Measurements from ENCODE around the gene ITGB2. TPM values are rescaled to one million over a fixed set of nuclear protein-coding genes. Genes with fewer than 3 reads are reported as not detected.

ITGB2 gene
- polyA plus RNA-seq, 1 of the 3 experiments (the other 2 are of a cell fraction): 0.77 TPM

- Histone ChIP-seq H3K79me2 (ENCODE audit: insufficient read depth) (peaks cover 50% of the 10 kb centered on the region), H3K4me2 (no peak overlapping the region), H3K9ac (no peak overlapping the region), H3K4me3 (ENCODE audit: low read depth in 2 of 2, low read length in 1 of 2) (no peak overlapping the region), H3K36me3 (replicated peaks in 1 of 2; ENCODE audit: control insufficient read depth in 1 of 2, insufficient read depth in 2 of 2, low read length in 1 of 2) (peaks cover 35 to 66% of the 10 kb centered on the region in 2 experiments), H3F3A (replicated peaks; ENCODE audit: insufficient read depth) (no peaks in the 10 kb centered on the region), H3K27ac (ENCODE audit: low read depth in 2 of 2, low read length in 1 of 2) (no peak overlapping the region), H3K27me3 (ENCODE audit: insufficient read depth) (no peaks in the 10 kb centered on the region), H3K9me2 (no peaks in the 10 kb centered on the region), H2AFZ (ENCODE audit: low read depth) (no peak overlapping the region), H3K4me1 (ENCODE audit: control insufficient read depth in 1 of 2, insufficient read depth in 2 of 2, low read depth in 1 of 2, low read length in 1 of 2) (peaks cover 0 to 8% of the 10 kb centered on the region in 2 experiments; a peak in 1 of 4 replicates), H4K20me1 (ENCODE audit: insufficient read depth) (peaks cover 53% of the 10 kb centered on the region), H3K9me3 (no peaks in the 10 kb centered on the region)
- WGBS (ENCODE audit: low lambda C conversion rate): 94% methylated on average over 26 of the region's 26 CpGs
- no peak for DNase-seq
- TF ChIP-seq FOSL2 (IDR thresholded peaks at IDR 0.05; ENCODE audit: borderline replicate concordance, low read depth) (no peak), EZH2phosphoT487 (IDR thresholded peaks at IDR 0.05; ENCODE audit: borderline replicate concordance, low read depth) (no peak), TEAD4 (IDR thresholded peaks at IDR 0.05; ENCODE audit: borderline replicate concordance, insufficient read depth) (no peak), FOXJ3 (CRISPR knock-in tag; IDR thresholded peaks at IDR 0.05) (no peak), NRF1 (IDR thresholded peaks at IDR 0.05; ENCODE audit: low read depth, low read length) (no peak), MEF2A (IDR thresholded peaks at IDR 0.05; ENCODE audit: borderline replicate concordance, low read depth) (no peak), TAF1 (IDR thresholded peaks at IDR 0.05; ENCODE audit: borderline replicate concordance, low read depth, low read length) (no peak), NFIC (IDR thresholded peaks at IDR 0.05; ENCODE audit: borderline replicate concordance) (no peak), GATA2 (CRISPR knock-in tag; IDR thresholded peaks at IDR 0.05) (no peak), ELF1 (IDR thresholded peaks at IDR 0.05) (no peak), SMC3 (IDR thresholded peaks at IDR 0.05; ENCODE audit: low read depth, low read length) (no peak), YY1 (IDR thresholded peaks at IDR 0.05; ENCODE audit: low read depth) (no peak), GABPA (IDR thresholded peaks at IDR 0.05; ENCODE audit: low read depth) (no peak), CHD2 (IDR thresholded peaks at IDR 0.05; ENCODE audit: low read length, partially characterized antibody) (no peak)
- TF ChIP-seq, protein P1, sequence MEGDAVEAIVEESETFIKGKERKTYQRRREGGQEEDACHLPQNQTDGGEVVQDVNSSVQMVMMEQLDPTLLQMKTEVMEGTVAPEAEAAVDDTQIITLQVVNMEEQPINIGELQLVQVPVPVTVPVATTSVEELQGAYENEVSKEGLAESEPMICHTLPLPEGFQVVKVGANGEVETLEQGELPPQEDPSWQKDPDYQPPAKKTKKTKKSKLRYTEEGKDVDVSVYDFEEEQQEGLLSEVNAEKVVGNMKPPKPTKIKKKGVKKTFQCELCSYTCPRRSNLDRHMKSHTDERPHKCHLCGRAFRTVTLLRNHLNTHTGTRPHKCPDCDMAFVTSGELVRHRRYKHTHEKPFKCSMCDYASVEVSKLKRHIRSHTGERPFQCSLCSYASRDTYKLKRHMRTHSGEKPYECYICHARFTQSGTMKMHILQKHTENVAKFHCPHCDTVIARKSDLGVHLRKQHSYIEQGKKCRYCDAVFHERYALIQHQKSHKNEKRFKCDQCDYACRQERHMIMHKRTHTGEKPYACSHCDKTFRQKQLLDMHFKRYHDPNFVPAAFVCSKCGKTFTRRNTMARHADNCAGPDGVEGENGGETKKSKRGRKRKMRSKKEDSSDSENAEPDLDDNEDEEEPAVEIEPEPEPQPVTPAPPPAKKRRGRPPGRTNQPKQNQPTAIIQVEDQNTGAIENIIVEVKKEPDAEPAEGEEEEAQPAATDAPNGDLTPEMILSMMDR (IDR thresholded peaks at IDR 0.05): no peak
- TF ChIP-seq, protein P2, sequence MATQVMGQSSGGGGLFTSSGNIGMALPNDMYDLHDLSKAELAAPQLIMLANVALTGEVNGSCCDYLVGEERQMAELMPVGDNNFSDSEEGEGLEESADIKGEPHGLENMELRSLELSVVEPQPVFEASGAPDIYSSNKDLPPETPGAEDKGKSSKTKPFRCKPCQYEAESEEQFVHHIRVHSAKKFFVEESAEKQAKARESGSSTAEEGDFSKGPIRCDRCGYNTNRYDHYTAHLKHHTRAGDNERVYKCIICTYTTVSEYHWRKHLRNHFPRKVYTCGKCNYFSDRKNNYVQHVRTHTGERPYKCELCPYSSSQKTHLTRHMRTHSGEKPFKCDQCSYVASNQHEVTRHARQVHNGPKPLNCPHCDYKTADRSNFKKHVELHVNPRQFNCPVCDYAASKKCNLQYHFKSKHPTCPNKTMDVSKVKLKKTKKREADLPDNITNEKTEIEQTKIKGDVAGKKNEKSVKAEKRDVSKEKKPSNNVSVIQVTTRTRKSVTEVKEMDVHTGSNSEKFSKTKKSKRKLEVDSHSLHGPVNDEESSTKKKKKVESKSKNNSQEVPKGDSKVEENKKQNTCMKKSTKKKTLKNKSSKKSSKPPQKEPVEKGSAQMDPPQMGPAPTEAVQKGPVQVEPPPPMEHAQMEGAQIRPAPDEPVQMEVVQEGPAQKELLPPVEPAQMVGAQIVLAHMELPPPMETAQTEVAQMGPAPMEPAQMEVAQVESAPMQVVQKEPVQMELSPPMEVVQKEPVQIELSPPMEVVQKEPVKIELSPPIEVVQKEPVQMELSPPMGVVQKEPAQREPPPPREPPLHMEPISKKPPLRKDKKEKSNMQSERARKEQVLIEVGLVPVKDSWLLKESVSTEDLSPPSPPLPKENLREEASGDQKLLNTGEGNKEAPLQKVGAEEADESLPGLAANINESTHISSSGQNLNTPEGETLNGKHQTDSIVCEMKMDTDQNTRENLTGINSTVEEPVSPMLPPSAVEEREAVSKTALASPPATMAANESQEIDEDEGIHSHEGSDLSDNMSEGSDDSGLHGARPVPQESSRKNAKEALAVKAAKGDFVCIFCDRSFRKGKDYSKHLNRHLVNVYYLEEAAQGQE (IDR thresholded peaks at IDR 0.05; ENCODE audit: low read depth, low read length): no peak; the same call in 1 of the 2 replicates
- TF ChIP-seq, protein P3, sequence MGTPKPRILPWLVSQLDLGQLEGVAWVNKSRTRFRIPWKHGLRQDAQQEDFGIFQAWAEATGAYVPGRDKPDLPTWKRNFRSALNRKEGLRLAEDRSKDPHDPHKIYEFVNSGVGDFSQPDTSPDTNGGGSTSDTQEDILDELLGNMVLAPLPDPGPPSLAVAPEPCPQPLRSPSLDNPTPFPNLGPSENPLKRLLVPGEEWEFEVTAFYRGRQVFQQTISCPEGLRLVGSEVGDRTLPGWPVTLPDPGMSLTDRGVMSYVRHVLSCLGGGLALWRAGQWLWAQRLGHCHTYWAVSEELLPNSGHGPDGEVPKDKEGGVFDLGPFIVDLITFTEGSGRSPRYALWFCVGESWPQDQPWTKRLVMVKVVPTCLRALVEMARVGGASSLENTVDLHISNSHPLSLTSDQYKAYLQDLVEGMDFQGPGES (IDR thresholded peaks at IDR 0.05; ENCODE audit: low read depth, low read length): no peak
- TF ChIP-seq, protein P4, sequence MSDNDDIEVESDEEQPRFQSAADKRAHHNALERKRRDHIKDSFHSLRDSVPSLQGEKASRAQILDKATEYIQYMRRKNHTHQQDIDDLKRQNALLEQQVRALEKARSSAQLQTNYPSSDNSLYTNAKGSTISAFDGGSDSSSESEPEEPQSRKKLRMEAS (IDR thresholded peaks at IDR 0.05; ENCODE audit: low read depth): no peak
- ChIA-PET POLR2A (no interaction called here), CTCF (interaction anchor here (1.2 to 1.5 kb wide), 3 partner anchors 10 to 51 kb away, joined by 3 read pairs; partner anchors contain the start of gene PTTG1IP)
Observed at GRCh38 chr21:44850905-44851657, 69.6 kb downstream of the ITGB2 start.
